SK-N-SH (cell line): ENCODE results near the gene CISD3. TPM values are rescaled to one million over a fixed set of nuclear protein-coding genes. Genes with fewer than 3 reads are reported as not detected.

Source experiments
- CTCF ChIA-PET: fragments of 300-600, 350-600 bp; formaldehyde crosslinking; extraction: SDS; loops from one replicate; lab custom pipeline; 2021; lab: Yijun Ruan, JAX
- POLR2A ChIA-PET: fragments of 350-600 bp; sonication (Branson Sonifier 250); formaldehyde crosslinking; extraction: SDS; loops from one replicate; lab custom pipeline; 2020; ENCODE audit warnings: antibody characterized with exemption, inconsistent platforms; lab: Yijun Ruan, JAX
- DNase-seq: peaks from one replicate; pipeline ENCODE4 v3.0.0; 2012
- H2AFZ ChIP-seq: fragments of 200-600 bp; sonication (generic); 2 replicates; pipeline ENCODE4 v1.8.1; 2016; ENCODE audit warnings: antibody characterized with exemption, mild to moderate bottlenecking, low read depth
- H3F3A ChIP-seq: fragments of 200-600 bp; sonication (generic); replicated peaks from 2 replicates; pipeline ENCODE3; 2016; ENCODE audit warnings: antibody characterized with exemption, mild to moderate bottlenecking; ENCODE audit not compliant: insufficient read depth
- H3K27ac ChIP-seq, 2 experiments: fragments of 200-500 bp in 1 of 2; fragments of 200-600 bp in 1 of 2; sonication (Bioruptor generic) in 1 of 2; sonication (generic), shearing (Covaris generic) in 1 of 2; 2 replicates each; pipeline versions ENCODE4 v1.5.1 to v1.6.1; 2014 to 2016; ENCODE audit warnings: low read depth in 2 of 2, inconsistent platforms in 1 of 2, low read length in 1 of 2, mild to moderate bottlenecking in 1 of 2, mixed read lengths in 1 of 2
- H3K27me3 ChIP-seq: fragments of 200-600 bp; sonication (generic), shearing (Covaris generic); 2 replicates; pipeline ENCODE4 v1.6.1; 2016; ENCODE audit warnings: mixed run types; ENCODE audit not compliant: insufficient read depth
- H3K36me3 ChIP-seq, 2 experiments: fragments of 200-500 bp in 1 of 2; fragments of 200-600 bp in 1 of 2; sonication (Bioruptor generic) in 1 of 2; sonication (generic) in 1 of 2; replicated peaks in 1 of 2; 2 replicates each; pipeline versions ENCODE3 to v1.5.1; 2014 to 2016; ENCODE audit warnings: low read length in 1 of 2, mild to moderate bottlenecking in 1 of 2; ENCODE audit not compliant: insufficient read depth in 2 of 2, control insufficient read depth in 1 of 2
- H3K4me1 ChIP-seq, 2 experiments: fragments of 200-500 bp in 1 of 2; fragments of 200-600 bp in 1 of 2; sonication (Bioruptor generic) in 1 of 2; sonication (generic), shearing (Covaris generic) in 1 of 2; 2 replicates each; pipeline versions ENCODE4 v1.5.1 to v1.6.1; 2014 to 2016; ENCODE audit warnings: low read depth in 1 of 2, low read length in 1 of 2, mixed run types in 1 of 2; ENCODE audit not compliant: insufficient read depth in 2 of 2, control insufficient read depth in 1 of 2
- H3K4me2 ChIP-seq: fragments of 200-600 bp; sonication (generic), shearing (Covaris generic); 2 replicates; pipeline ENCODE4 v1.6.1; 2017; ENCODE audit warnings: mixed run types
- H3K4me3 ChIP-seq, 2 experiments: fragments of 200-500 bp in 1 of 2; fragments of 200-600 bp in 1 of 2; sonication (Bioruptor generic) in 1 of 2; sonication (generic), shearing (Covaris generic) in 1 of 2; 2 replicates each; pipeline versions ENCODE4 v1.5.1 to v1.8.1; 2014 to 2016; ENCODE audit warnings: low read depth in 2 of 2, inconsistent platforms in 1 of 2, low read length in 1 of 2, mild to moderate bottlenecking in 1 of 2, mixed read lengths in 1 of 2, moderate library complexity in 1 of 2
- H3K79me2 ChIP-seq: fragments of 200-600 bp; sonication (generic); 2 replicates; pipeline ENCODE4 v1.8.1; 2017; ENCODE audit warnings: mild to moderate bottlenecking; ENCODE audit not compliant: insufficient read depth
- H3K9ac ChIP-seq: fragments of 200-600 bp; sonication (generic); 2 replicates; pipeline ENCODE4 v1.6.1; 2017; ENCODE audit warnings: mixed run types
- H3K9me2 ChIP-seq: fragments of 200-600 bp; sonication (generic); 2 replicates; pipeline ENCODE4 v1.6.1; 2017; ENCODE audit warnings: mixed run types
- H3K9me3 ChIP-seq: fragments of 200-600 bp; sonication (generic); 2 replicates; pipeline ENCODE4 v1.6.1; 2017; ENCODE audit warnings: mixed run types, mild to moderate bottlenecking, moderate library complexity
- H4K20me1 ChIP-seq: fragments of 200-600 bp; sonication (generic); 2 replicates; pipeline ENCODE4 v1.6.1; 2017; ENCODE audit warnings: mild to moderate bottlenecking, mixed run types; ENCODE audit not compliant: insufficient read depth
- CTCF ChIP-seq: fragments of 200-600 bp; sonication (generic); IDR thresholded peaks from 2 replicates; pipeline ENCODE4 v1.6.1; 2017; ENCODE audit warnings: antibody characterized with exemption, mild to moderate bottlenecking, moderate library complexity
- MXI1 ChIP-seq: IDR thresholded peaks from 2 replicates; pipeline ENCODE4 v1.6.1; 2012; ENCODE audit warnings: mild to moderate bottlenecking, low read depth, low read length, improper control_type of control experiment
- RAD21 ChIP-seq: IDR thresholded peaks from 2 replicates; pipeline ENCODE4 v1.6.1; 2012; ENCODE audit warnings: mild to moderate bottlenecking, low read length
- RCOR1 ChIP-seq: fragments of 150-350 bp; IDR thresholded peaks from 2 replicates; pipeline ENCODE4 v1.6.1; 2017; ENCODE audit warnings: antibody characterized with exemption, low read length
- SMC3 ChIP-seq: IDR thresholded peaks from 2 replicates; pipeline ENCODE4 v1.6.1; 2012; ENCODE audit warnings: low read depth, low read length, improper control_type of control experiment
- YY1 ChIP-seq: IDR thresholded peaks from 2 replicates; pipeline ENCODE4 v1.4.0; 2012; ENCODE audit warnings: low read depth, mild to moderate bottlenecking
- WGBS: methylation state at CpG from one replicate; pipeline ENCODE4 v1.1.6; 2017; ENCODE audit warnings: low lambda C conversion rate; 5-methylcytosine and 5-hydroxymethylcytosine counted together
- polyA plus RNA-seq, 3 experiments: library from polyadenylated mRNA; depleted of rRNA; stranded (reverse); fragments of >200 nt; gene quantifications; 2 replicates each; pipeline ENCODE4 v1.2.3, GENCODE V29; 2012

Gene CISD3
- polyA plus RNA-seq, 1 of the 3 experiments (the other 2 are of a cell fraction): 16.5 TPM

DNA sequence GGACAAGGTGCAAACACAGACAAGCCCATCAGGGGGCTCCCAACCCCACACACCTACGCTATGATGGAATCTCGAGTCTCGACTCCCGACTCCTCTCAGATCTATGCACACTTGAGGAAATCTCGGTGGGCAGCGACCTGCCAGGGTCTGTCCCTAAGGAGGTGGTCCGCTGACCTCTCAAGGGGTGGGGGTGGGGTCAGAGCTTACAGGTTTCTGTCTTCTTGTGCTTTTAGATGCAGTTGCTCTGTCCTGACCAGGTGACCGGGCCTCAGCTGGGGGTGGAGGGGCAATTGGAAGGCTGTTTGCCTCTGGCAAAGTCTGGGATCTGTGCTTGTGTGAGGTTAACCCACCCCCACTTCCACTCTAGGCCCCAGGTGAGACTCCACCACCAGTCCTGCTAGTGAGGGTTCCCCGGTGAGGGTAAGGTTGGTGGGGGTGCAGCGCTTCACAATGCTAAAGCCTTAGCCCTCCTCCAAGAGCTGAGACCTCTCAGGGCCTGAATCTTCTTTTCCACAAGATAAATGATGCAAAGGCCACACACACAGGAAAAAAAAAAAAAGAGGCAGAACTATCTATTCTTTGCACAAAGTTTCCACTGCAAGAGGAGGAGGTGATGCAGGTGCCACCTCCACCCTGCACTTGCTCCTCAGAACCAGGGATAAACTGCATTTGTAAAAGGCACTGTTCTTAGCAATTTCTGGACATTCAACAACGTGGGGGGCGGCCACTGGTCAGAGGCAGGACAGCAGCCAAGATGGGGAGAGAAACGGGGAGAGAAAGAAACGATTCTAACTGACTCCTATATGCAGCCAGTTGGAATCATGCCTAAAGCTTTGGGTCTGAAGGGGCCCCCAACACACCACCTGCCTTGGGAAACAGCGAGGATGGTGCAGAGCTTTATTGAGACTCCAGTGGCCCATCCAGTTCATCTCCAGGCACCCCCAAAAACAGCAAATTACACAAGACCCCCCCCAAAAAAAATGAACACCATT is 4.1 kb downstream of the CISD3 start:
- Histone ChIP-seq H3K4me1 (peaks cover 10 to 57% of the 10 kb centered on the region in 2 experiments; a peak in 1 of 4 replicates), H3K36me3 (peaks cover 13 to 41% of the 10 kb centered on the region in 2 experiments), H3F3A (peaks cover 49% of the 10 kb centered on the region), H2AFZ (no peak overlapping the region), H4K20me1 (peaks cover 29% of the 10 kb centered on the region; the same call in 1 of the 2 replicates), H3K27me3 (no peaks in the 10 kb centered on the region), H3K4me2 (no peak overlapping the region), H3K4me3 (no peak overlapping the region), H3K9me2 (no peaks in the 10 kb centered on the region), H3K27ac (peak overlapping the region in 1 of 2 experiments; percentile 29; a peak in 2 of 4 replicates), H3K9ac (no peak overlapping the region), H3K79me2 (peaks cover 37% of the 10 kb centered on the region; the same call in 1 of the 2 replicates), H3K9me3 (no peaks in the 10 kb centered on the region)
- TF ChIP-seq CTCF: peak; percentile 29; the same call in 1 of the 2 replicates
- peak; percentile 36 for TF ChIP-seq RAD21
- no peak for TF ChIP-seq RCOR1
- ChIA-PET POLR2A (interaction anchor here (0.6 to 2.2 kb wide), 5 partner anchors 10 to 1388 kb away, joined by 3 to 8 read pairs (median 7); no protein-coding TSS in a partner anchor), CTCF (interaction anchor here (0.6 to 7.4 kb wide), 29 partner anchors 10 to 211 kb away, joined by 3 to 93 read pairs (median 7); partner anchors contain the start of genes EPOP, MLLT6, PCGF2 and PSMB3)
- 75% methylated on average over 12 of the region's 15 CpGs for WGBS
- no peak for DNase-seq

DNA sequence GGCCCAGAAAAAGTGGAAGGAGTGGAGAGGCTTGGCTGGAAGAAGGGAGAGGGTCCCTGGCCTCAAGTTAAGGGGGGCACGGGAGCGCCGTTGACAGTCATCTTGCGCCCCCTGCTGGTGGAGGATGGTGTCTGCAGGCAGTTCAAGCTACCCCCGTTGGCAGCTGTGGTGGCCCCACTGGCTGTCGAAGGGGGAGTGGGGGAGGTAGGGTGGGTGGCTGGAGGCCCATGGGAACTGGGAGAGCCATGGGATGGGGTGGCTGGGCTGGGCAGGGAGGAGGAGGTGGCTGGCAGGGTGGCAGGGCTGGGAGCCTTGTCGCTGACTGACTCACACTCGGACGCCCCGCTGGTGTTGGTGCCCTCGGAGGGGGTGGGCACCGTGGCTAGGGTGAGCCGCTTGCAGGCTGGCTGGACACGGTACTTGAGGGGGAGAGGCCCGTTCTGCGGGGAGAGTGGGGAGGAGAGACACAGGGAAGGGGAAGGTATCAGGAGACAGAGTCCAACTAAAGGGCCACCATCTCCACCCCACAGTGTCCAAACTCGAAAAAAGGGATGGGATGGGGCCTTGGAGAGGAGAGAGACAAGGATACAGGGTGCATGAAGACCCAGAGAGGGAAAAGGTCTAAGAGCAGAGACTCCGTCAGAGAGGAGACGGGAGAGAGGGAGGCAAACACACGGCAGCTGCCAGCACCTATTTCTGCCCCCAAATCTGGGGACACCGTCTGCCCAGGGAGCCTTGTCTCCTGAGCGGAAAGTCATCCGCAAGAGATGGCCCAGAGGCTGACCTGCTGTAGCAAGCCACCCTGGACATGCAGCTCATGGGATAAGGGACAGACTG is 5.2 kb downstream of the CISD3 start:
- CTCF ChIA-PET: interaction anchor here (0.6 to 7.4 kb wide), 40 partner anchors 9 to 1584 kb away, joined by 3 to 93 read pairs (median 4); partner anchors contain the start of genes EPOP, MLLT6, PCGF2 and PSMB3
- Histone ChIP-seq H2AFZ (no peak overlapping the region), H3K9me2 (no peaks in the 10 kb centered on the region), H3K27ac (peak overlapping the region in 1 of 2 experiments; percentile 71; a peak in 3 of 4 replicates), H3K27me3 (no peaks in the 10 kb centered on the region), H3K4me3 (no peak overlapping the region; a peak in 2 of 4 replicates), H3K79me2 (peaks cover 47% of the 10 kb centered on the region), H3K9ac (no peak overlapping the region), H4K20me1 (peaks cover 39% of the 10 kb centered on the region; the same call in 1 of the 2 replicates), H3K4me2 (no peak overlapping the region; the same call in 1 of the 2 replicates), H3K4me1 (peaks cover 8 to 58% of the 10 kb centered on the region in 2 experiments; a peak in 1 of 4 replicates), H3K9me3 (no peaks in the 10 kb centered on the region), H3F3A (peaks cover 44% of the 10 kb centered on the region), H3K36me3 (peaks cover 17 to 49% of the 10 kb centered on the region in 2 experiments)
- TF ChIP-seq RAD21: peak; percentile 75
- peak; percentile 95 for TF ChIP-seq CTCF
- peak; percentile 40; the same call in 1 of the 2 replicates for TF ChIP-seq MXI1
- TF ChIP-seq YY1: no peak
- peak; percentile 59 for TF ChIP-seq SMC3
- POLR2A ChIA-PET: interaction anchor here (0.6 to 2.2 kb wide), 6 partner anchors 11 to 1387 kb away, joined by 3 to 9 read pairs (median 7); no protein-coding TSS in a partner anchor
- 46% methylated on average over 16 of the region's 23 CpGs for whole genome bisulfite sequencing
- DNase-seq: peak; percentile 92
